Peyer's patch (tissue), 4 donors: ENCODE measurements around the gene SCN2B.

Experiments
- POLR2A ChIP-seq, 2 donors: fragments of 450-650 bp; IDR thresholded peaks; one replicate each; pipeline ENCODE4 v1.5.1; 2017; ENCODE audit warnings: antibody characterized with exemption in 2 of 2, mild to moderate bottlenecking in 2 of 2, moderate library complexity in 2 of 2
- TF ChIP-seq, protein P1 (sequence below), 6 experiments: fragments of 450-650 bp in 4 of 6; fragments of 200-600 bp in 2 of 6; sonication (generic) in 1 of 6; IDR thresholded peaks; one replicate each; pipeline ENCODE4 v1.5.1; 2017 to 2019; ENCODE audit warnings: antibody characterized with exemption in 6 of 6, mild to moderate bottlenecking in 3 of 6, moderate library complexity in 1 of 6

DNA sequence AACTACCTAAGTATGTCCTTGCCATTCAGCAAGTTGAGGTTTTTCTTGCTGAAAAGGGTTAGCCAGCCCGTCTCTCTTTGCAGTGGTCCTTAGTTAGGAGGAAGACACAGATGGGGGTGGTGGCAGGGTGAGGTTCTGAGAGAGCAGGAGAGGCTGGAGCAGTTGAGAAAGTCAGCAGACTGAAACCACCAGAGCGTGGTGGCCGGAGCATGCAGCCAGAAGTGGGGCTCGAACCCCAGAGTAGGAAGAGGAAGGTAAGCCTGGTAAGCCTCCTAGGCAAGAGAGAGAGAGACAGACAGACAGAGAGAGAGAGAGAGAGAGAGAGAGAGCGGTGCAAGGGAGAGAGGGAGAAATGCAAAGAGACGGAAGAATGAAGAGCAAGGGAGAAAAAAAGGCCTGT is 14.7 kb downstream of the SCN2B start:
- TF ChIP-seq, protein P1, sequence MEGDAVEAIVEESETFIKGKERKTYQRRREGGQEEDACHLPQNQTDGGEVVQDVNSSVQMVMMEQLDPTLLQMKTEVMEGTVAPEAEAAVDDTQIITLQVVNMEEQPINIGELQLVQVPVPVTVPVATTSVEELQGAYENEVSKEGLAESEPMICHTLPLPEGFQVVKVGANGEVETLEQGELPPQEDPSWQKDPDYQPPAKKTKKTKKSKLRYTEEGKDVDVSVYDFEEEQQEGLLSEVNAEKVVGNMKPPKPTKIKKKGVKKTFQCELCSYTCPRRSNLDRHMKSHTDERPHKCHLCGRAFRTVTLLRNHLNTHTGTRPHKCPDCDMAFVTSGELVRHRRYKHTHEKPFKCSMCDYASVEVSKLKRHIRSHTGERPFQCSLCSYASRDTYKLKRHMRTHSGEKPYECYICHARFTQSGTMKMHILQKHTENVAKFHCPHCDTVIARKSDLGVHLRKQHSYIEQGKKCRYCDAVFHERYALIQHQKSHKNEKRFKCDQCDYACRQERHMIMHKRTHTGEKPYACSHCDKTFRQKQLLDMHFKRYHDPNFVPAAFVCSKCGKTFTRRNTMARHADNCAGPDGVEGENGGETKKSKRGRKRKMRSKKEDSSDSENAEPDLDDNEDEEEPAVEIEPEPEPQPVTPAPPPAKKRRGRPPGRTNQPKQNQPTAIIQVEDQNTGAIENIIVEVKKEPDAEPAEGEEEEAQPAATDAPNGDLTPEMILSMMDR (IDR thresholded peaks at IDR 0.05), result no peak
- no peak for TF ChIP-seq POLR2A (IDR thresholded peaks at IDR 0.05)
